ENCODE measurements around the gene CFAP20DC.

DNA sequence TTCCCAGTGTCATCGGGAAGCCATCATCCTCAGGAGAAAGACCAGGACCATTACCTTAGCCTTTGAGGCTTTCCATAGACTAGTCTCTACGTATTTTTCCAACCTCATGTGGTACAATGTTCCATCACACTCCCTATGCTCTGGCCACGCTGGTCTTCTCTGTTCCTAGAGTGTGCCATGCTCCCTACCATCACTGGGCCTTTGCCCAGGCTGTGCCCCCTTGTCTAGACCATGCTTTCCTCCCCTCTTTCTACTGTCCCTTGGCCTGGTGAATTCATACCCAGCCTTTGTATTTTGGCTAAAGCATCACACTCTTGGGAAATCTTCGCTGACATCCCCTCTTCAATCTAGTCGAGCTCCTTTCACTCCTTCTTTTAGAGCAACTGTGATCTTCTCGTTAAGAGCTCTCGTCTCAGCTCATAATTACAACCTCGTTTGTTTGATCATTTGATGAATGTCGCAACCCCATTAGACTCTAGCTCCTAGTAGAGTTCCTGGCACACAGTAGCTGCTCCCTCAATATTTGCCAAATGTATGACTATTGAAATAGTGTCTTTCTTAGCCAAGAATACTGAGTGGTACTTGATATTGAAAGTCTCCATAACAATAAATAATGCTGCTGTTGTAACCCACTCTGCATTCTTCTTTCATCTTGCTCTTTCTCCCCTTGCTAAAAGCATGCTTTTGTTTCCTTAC, 283.1 kb downstream of the CFAP20DC start:
- TF ChIP-seq, protein P1, sequence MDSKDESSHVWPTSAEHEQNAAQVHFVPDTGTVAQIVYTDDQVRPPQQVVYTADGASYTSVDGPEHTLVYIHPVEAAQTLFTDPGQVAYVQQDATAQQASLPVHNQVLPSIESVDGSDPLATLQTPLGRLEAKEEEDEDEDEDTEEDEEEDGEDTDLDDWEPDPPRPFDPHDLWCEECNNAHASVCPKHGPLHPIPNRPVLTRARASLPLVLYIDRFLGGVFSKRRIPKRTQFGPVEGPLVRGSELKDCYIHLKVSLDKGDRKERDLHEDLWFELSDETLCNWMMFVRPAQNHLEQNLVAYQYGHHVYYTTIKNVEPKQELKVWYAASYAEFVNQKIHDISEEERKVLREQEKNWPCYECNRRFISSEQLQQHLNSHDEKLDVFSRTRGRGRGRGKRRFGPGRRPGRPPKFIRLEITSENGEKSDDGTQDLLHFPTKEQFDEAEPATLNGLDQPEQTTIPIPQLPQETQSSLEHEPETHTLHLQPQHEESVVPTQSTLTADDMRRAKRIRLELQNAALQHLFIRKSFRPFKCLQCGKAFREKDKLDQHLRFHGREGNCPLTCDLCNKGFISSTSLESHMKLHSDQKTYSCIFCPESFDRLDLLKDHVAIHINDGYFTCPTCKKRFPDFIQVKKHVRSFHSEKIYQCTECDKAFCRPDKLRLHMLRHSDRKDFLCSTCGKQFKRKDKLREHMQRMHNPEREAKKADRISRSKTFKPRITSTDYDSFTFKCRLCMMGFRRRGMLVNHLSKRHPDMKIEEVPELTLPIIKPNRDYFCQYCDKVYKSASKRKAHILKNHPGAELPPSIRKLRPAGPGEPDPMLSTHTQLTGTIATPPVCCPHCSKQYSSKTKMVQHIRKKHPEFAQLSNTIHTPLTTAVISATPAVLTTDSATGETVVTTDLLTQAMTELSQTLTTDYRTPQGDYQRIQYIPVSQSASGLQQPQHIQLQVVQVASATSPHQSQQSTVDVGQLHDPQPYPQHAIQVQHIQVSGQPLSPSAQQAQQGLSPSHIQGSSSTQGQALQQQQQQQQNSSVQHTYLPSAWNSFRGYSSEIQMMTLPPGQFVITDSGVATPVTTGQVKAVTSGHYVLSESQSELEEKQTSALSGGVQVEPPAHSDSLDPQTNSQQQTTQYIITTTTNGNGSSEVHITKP (tag by site-specific recombination; IDR thresholded peaks at IDR 0.05), result no peak
- TF ChIP-seq SP7 (tag by site-specific recombination; IDR thresholded peaks at IDR 0.05) (no peak), WT1 (tag by site-specific recombination; IDR thresholded peaks at IDR 0.05) (no peak), ZFP41 (tag by site-specific recombination; IDR thresholded peaks at IDR 0.05; ENCODE audit: borderline replicate concordance) (no peak), YY1 (tag by site-specific recombination; IDR thresholded peaks at IDR 0.05) (no peak), MYNN (tag by site-specific recombination; IDR thresholded peaks at IDR 0.05; ENCODE audit: borderline replicate concordance) (no peak), ZNF561 (tag by site-specific recombination; IDR thresholded peaks at IDR 0.05; ENCODE audit: borderline replicate concordance) (no peak), ZNF768 (tag by site-specific recombination; IDR thresholded peaks at IDR 0.05) (no peak)
- TF ChIP-seq, protein P2, sequence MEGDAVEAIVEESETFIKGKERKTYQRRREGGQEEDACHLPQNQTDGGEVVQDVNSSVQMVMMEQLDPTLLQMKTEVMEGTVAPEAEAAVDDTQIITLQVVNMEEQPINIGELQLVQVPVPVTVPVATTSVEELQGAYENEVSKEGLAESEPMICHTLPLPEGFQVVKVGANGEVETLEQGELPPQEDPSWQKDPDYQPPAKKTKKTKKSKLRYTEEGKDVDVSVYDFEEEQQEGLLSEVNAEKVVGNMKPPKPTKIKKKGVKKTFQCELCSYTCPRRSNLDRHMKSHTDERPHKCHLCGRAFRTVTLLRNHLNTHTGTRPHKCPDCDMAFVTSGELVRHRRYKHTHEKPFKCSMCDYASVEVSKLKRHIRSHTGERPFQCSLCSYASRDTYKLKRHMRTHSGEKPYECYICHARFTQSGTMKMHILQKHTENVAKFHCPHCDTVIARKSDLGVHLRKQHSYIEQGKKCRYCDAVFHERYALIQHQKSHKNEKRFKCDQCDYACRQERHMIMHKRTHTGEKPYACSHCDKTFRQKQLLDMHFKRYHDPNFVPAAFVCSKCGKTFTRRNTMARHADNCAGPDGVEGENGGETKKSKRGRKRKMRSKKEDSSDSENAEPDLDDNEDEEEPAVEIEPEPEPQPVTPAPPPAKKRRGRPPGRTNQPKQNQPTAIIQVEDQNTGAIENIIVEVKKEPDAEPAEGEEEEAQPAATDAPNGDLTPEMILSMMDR (tag by site-specific recombination; IDR thresholded peaks at IDR 0.05), result no peak
- TF ChIP-seq, protein P3, sequence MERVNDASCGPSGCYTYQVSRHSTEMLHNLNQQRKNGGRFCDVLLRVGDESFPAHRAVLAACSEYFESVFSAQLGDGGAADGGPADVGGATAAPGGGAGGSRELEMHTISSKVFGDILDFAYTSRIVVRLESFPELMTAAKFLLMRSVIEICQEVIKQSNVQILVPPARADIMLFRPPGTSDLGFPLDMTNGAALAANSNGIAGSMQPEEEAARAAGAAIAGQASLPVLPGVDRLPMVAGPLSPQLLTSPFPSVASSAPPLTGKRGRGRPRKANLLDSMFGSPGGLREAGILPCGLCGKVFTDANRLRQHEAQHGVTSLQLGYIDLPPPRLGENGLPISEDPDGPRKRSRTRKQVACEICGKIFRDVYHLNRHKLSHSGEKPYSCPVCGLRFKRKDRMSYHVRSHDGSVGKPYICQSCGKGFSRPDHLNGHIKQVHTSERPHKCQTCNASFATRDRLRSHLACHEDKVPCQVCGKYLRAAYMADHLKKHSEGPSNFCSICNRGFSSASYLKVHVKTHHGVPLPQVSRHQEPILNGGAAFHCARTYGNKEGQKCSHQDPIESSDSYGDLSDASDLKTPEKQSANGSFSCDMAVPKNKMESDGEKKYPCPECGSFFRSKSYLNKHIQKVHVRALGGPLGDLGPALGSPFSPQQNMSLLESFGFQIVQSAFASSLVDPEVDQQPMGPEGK (tag by site-specific recombination; IDR thresholded peaks at IDR 0.05), result no peak
- TF ChIP-seq, protein P4, sequence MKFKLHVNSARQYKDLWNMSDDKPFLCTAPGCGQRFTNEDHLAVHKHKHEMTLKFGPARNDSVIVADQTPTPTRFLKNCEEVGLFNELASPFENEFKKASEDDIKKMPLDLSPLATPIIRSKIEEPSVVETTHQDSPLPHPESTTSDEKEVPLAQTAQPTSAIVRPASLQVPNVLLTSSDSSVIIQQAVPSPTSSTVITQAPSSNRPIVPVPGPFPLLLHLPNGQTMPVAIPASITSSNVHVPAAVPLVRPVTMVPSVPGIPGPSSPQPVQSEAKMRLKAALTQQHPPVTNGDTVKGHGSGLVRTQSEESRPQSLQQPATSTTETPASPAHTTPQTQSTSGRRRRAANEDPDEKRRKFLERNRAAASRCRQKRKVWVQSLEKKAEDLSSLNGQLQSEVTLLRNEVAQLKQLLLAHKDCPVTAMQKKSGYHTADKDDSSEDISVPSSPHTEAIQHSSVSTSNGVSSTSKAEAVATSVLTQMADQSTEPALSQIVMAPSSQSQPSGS (tag by site-specific recombination; IDR thresholded peaks at IDR 0.05; ENCODE audit: low read depth), result no peak
- TF ChIP-seq, protein P5, sequence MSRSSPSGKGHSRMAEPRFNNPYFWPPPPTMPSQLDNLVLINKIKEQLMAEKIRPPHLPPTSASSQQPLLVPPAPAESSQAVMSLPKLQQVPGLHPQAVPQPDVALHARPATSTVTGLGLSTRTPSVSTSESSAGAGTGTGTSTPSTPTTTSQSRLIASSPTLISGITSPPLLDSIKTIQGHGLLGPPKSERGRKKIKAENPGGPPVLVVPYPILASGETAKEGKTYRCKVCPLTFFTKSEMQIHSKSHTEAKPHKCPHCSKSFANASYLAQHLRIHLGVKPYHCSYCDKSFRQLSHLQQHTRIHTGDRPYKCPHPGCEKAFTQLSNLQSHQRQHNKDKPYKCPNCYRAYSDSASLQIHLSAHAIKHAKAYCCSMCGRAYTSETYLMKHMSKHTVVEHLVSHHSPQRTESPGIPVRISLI (tag by site-specific recombination; IDR thresholded peaks at IDR 0.05), result no peak

Data from HEK293 (cell line).